ENCODE measurements around the gene INPP5K.

DNA sequence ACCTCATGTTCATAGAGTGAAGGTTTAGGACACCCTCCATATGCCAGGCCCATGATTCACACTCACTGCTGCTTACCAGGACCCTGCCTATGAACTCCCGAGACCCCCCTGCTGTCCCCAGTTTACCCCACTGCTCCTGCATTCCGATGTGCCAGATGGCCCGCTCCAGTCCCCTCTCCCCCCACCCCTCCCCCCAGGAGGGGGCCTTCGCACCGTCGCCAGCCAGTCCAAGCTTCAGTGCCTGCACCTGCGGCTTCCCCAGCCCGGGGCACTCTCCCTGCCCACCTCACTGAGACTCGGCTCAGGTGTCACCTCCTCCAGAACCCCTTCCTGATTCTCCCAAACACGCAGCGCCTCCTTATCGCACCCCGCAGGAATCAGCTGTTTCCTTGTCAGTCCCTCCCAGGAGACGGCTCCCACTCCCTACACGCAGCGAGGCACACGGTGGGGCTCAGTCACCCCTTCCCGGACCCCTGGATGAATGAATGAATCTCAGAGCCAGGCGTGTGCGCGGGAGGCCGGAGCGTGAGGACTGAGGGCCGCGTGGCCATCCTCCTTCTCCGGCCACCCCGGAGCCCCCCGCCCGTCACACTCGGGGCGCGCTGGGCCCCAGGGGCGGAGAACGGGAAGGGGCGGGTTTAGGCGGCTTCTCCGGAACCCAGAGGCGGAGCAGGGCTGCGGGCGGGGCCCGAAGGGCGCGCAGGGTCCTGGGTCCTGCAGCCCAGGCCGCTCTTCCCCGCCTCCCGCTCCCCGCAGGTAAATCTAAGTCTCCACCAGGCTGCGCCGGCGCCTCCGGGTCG lies 25.6 kb downstream of the INPP5K start:
- no peak for TF ChIP-seq ARNT (IDR thresholded peaks at IDR 0.05)
- TF ChIP-seq HDGF (IDR thresholded peaks at IDR 0.05; ENCODE audit: borderline replicate concordance), result no peak
- TF ChIP-seq FOXA1 (IDR thresholded peaks at IDR 0.05), result no peak
- no peak for TF ChIP-seq BHLHE40 (IDR thresholded peaks at IDR 0.05; ENCODE audit: borderline replicate concordance)
- TF ChIP-seq ELF4 (IDR thresholded peaks at IDR 0.05), result no peak
- no peak for TF ChIP-seq FOXK2 (IDR thresholded peaks at IDR 0.05)
- no peak for TF ChIP-seq ZNF384 (IDR thresholded peaks at IDR 0.05)
- TF ChIP-seq NFRKB (IDR thresholded peaks at IDR 0.05), result no peak
- no peak for TF ChIP-seq SUZ12 (IDR thresholded peaks at IDR 0.05)
- 0 out of 2 replicates have a peak, but pooled peaks have one; percentile 16 for TF ChIP-seq LEF1 (IDR thresholded peaks at IDR 0.05; ENCODE audit: borderline replicate concordance)

Measured in HEK293T (cell line).